ENCODE measurements around the gene GAS2L2. TPM values are rescaled to one million over a fixed set of nuclear protein-coding genes. Genes with fewer than 3 reads are reported as not detected.

The GAS2L2 gene
- total RNA-seq, 1 experiment from 2014 or later: not detected

DNA sequence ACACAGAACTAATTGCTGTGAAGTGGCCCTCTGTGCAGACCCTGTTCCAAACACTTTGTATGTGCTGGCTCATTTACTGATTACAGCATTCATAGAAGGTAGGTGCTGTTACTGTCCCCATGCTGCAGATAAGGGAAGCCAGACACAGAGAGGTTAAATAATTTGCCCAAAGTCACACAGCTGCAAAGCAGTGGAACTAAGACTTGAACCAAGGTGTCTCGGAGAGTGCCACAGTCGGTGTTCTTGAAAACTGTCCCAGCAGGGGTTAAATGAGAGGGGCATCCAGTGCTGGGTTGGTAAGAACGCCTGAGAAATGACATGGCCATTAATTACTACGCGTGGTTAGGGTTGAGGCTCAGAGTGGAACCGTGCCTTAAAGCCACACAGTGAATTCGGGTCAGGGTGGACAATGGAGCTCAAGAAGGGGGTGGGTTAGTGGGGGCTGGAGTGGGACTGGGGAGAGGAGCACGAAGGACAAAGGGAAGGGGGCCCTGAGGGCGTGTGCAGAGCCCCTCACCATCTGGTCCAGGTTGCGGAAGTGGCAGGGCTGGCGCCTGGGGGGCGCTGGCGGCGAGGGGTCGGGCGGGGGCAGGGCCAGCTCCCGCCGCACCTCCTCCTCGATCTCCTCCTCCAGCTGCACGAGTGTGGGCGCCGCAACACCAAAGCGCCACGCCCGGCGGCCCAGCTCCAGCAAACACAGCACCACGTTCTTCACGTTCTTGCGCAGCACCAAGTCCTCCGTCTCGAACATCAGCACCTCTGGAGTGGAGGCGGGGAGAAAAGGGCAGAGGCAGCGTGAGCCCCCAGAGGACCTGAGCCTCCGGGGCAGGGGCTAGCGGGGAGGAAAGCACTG lies 3.3 kb downstream of the GAS2L2 start:
- no peaks in the 10 kb centered on the region for H3K4me1 ChIP-seq (ENCODE audit: insufficient read depth, low read length)
- BruUV-seq (replicated peaks): no TSS peak
- POLR2A ChIA-PET (ENCODE audit: unreplicated experiment): no interaction called here
- ATAC-seq (no peak), DNase-seq (no peak)
- H3K79me2 ChIP-seq (ENCODE audit: low read length): no peaks in the 10 kb centered on the region
- H4K20me1 ChIP-seq (ENCODE audit: low read length): no peaks in the 10 kb centered on the region
- no peak overlapping the region for H2AFZ ChIP-seq (ENCODE audit: low read length)
- no peaks in the 10 kb centered on the region for H3K9me2 ChIP-seq (replicated peaks; ENCODE audit: low read length)
- no peak overlapping the region for H3K4me2 ChIP-seq (ENCODE audit: low read length)
- TF ChIP-seq, protein P1, sequence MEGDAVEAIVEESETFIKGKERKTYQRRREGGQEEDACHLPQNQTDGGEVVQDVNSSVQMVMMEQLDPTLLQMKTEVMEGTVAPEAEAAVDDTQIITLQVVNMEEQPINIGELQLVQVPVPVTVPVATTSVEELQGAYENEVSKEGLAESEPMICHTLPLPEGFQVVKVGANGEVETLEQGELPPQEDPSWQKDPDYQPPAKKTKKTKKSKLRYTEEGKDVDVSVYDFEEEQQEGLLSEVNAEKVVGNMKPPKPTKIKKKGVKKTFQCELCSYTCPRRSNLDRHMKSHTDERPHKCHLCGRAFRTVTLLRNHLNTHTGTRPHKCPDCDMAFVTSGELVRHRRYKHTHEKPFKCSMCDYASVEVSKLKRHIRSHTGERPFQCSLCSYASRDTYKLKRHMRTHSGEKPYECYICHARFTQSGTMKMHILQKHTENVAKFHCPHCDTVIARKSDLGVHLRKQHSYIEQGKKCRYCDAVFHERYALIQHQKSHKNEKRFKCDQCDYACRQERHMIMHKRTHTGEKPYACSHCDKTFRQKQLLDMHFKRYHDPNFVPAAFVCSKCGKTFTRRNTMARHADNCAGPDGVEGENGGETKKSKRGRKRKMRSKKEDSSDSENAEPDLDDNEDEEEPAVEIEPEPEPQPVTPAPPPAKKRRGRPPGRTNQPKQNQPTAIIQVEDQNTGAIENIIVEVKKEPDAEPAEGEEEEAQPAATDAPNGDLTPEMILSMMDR (conservative IDR thresholded peaks at IDR 0.05; ENCODE audit: low read depth, low read length): no peak
- no peak for TF ChIP-seq EZH2phosphoT487 (IDR thresholded peaks at IDR 0.05; ENCODE audit: borderline replicate concordance, low read length)
- TF ChIP-seq EZH2 (IDR thresholded peaks at IDR 0.05; ENCODE audit: low read length, unreplicated experiment): no peak
- H3K27me3 ChIP-seq (ENCODE audit: low read length): no peaks in the 10 kb centered on the region
- H3K27ac ChIP-seq (ENCODE audit: low read length): no peak overlapping the region
- H3F3A ChIP-seq (ENCODE audit: low read length, unreplicated experiment): no peaks in the 10 kb centered on the region
- intact Hi-C loops (cut with micrococcal nuclease): no loop called here
- H3K4me3 ChIP-seq (ENCODE audit: low read length): no peak overlapping the region
- H3K9ac ChIP-seq (ENCODE audit: low read length): no peak overlapping the region
- CTCF ChIA-PET: no interaction called here
- H3K36me3 ChIP-seq (ENCODE audit: low read depth, low read length): no peaks in the 10 kb centered on the region
- H3K9me3 ChIP-seq (ENCODE audit: low read length): no peaks in the 10 kb centered on the region

DNA sequence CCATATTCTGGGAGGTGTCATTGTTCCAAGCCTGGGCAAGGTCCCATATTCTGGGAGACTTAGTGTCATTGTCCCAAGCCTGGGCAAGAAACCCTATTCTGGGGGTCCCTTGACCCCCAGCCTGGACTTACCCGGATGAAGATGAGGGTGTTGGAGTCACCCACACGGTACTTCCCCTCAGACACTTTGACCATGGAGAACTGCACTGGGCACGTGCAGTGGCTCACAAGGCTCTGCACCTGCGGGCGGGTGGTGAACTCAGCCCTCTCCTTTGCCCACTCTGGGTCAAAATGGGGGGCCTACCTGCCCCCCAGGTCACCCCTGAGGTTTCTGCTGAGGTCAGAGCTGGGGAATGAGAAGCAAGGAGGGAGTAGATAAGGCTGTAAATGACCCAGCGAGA lies 4.1 kb downstream of the GAS2L2 start:
- TF ChIP-seq EZH2phosphoT487 (IDR thresholded peaks at IDR 0.05; ENCODE audit: borderline replicate concordance, low read length): no peak
- TF ChIP-seq EZH2 (IDR thresholded peaks at IDR 0.05; ENCODE audit: low read length, unreplicated experiment): no peak
- TF ChIP-seq, protein P1 (conservative IDR thresholded peaks at IDR 0.05; ENCODE audit: low read depth, low read length): no peak
- intact Hi-C loops (cut with micrococcal nuclease): no loop called here
- H3K27me3 ChIP-seq (ENCODE audit: low read length): no peaks in the 10 kb centered on the region

DNA sequence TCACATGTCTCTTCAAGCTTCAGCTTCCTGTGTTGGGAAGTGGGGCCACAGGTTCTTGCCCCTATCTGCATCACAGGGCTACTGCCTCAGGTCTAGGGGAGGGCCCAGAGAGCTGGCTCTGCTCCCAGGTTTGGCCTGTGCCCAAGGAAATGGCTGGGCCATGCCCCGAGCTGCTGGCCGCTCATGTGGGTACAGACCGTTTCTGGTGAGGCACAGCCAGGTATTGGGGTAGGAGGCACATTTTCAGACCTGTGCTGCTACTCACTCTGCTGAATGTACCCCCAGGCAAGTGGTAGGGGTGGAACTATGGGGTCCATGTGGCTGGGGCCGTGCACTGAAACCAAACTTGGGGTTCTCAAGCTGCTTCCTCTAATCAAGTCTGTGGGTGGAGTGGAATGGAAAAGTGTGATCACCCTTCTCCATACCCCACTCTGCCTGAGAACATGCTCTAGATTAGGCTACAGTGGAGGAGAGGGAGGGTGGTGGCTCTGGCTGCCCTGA lies 4.6 kb downstream of the GAS2L2 start:
- H3K4me2 ChIP-seq (ENCODE audit: low read length): no peak overlapping the region
- ChIA-PET CTCF (interaction anchor here (1.8 kb wide), 1 partner anchor 135 kb away, joined by 14 read pairs; no protein-coding TSS in a partner anchor), POLR2A (ENCODE audit: unreplicated experiment) (no interaction called here)
- H3K9ac ChIP-seq (ENCODE audit: low read length): no peak overlapping the region
- no peak overlapping the region for H3K27ac ChIP-seq (ENCODE audit: low read length)
- no peaks in the 10 kb centered on the region for H3K9me2 ChIP-seq (replicated peaks; ENCODE audit: low read length)
- H3F3A ChIP-seq (ENCODE audit: low read length, unreplicated experiment): no peaks in the 10 kb centered on the region
- H3K27me3 ChIP-seq (ENCODE audit: low read length): no peaks in the 10 kb centered on the region
- no peak overlapping the region for H2AFZ ChIP-seq (ENCODE audit: low read length)
- no peaks in the 10 kb centered on the region for H3K36me3 ChIP-seq (ENCODE audit: low read depth, low read length)
- TF ChIP-seq EZH2 (IDR thresholded peaks at IDR 0.05; ENCODE audit: low read length, unreplicated experiment) (no peak), EZH2phosphoT487 (IDR thresholded peaks at IDR 0.05; ENCODE audit: borderline replicate concordance, low read length) (no peak)
- TF ChIP-seq, protein P1 (conservative IDR thresholded peaks at IDR 0.05; ENCODE audit: low read depth, low read length): no peak
- intact Hi-C loops (cut with micrococcal nuclease): no loop called here
- DNase-seq: peak; percentile 24
- H3K4me1 ChIP-seq (ENCODE audit: insufficient read depth, low read length): no peaks in the 10 kb centered on the region
- H3K4me3 ChIP-seq (ENCODE audit: low read length): no peak overlapping the region
- no peaks in the 10 kb centered on the region for H4K20me1 ChIP-seq (ENCODE audit: low read length)
- no peaks in the 10 kb centered on the region for H3K79me2 ChIP-seq (ENCODE audit: low read length)
- no TSS peak for BruUV-seq (replicated peaks)
- ATAC-seq: peak; percentile 40; the same call in 1 of the 2 replicates
- no peaks in the 10 kb centered on the region for H3K9me3 ChIP-seq (ENCODE audit: low read length)

More for the DNA sequence above, 4.1 kb downstream of the GAS2L2 start:
- Histone ChIP-seq H3K79me2 (ENCODE audit: low read length) (no peaks in the 10 kb centered on the region), H3K9me2 (replicated peaks; ENCODE audit: low read length) (no peaks in the 10 kb centered on the region), H3K4me2 (ENCODE audit: low read length) (no peak overlapping the region), H3K9ac (ENCODE audit: low read length) (no peak overlapping the region), H3K4me1 (ENCODE audit: insufficient read depth, low read length) (no peaks in the 10 kb centered on the region), H3K4me3 (ENCODE audit: low read length) (no peak overlapping the region), H4K20me1 (ENCODE audit: low read length) (no peaks in the 10 kb centered on the region), H3F3A (ENCODE audit: low read length, unreplicated experiment) (no peaks in the 10 kb centered on the region), H3K27ac (ENCODE audit: low read length) (no peak overlapping the region), H3K36me3 (ENCODE audit: low read depth, low read length) (no peaks in the 10 kb centered on the region), H2AFZ (ENCODE audit: low read length) (no peak overlapping the region), H3K9me3 (ENCODE audit: low read length) (no peaks in the 10 kb centered on the region)
- BruUV-seq (replicated peaks): no TSS peak
- POLR2A ChIA-PET (ENCODE audit: unreplicated experiment): no interaction called here
- DNase-seq (no peak), ATAC-seq (no peak)
- CTCF ChIA-PET: no interaction called here
